Neural cell (in vitro differentiated cells): ENCODE data around the gene FOXC2. TPM values are rescaled to one million over a fixed set of nuclear protein-coding genes. Genes with fewer than 3 reads are reported as not detected.

Experiments used
- H2AFZ ChIP-seq: fragments of 200-600, 300-800 bp; sonication (generic), shearing (Covaris generic); 2 replicates; pipeline ENCODE4 v1.6.0; 2014; ENCODE audit warnings: low read depth, mild to moderate bottlenecking, antibody characterized with exemption, low read length, moderate library complexity
- H3F3A ChIP-seq: fragments of 200-600 bp; shearing (Covaris generic); 2 replicates; pipeline ENCODE4 v1.6.1; 2016; ENCODE audit warnings: mild to moderate bottlenecking, moderate library complexity, mixed read lengths, antibody characterized with exemption, low read length; ENCODE audit not compliant: insufficient read depth, poor library complexity, severe bottlenecking
- H3K27ac ChIP-seq: fragments of 200-600, 300-800 bp; sonication (generic), shearing (Covaris generic); 2 replicates; pipeline ENCODE4 v1.5.1; 2014; ENCODE audit warnings: mild to moderate bottlenecking, low read length, moderate library complexity
- H3K27me3 ChIP-seq: fragments of 300-800, 200-600 bp; sonication (generic), shearing (Covaris generic); 2 replicates; pipeline ENCODE4 v1.6.0; 2014; ENCODE audit warnings: mild to moderate bottlenecking, low read depth, low read length, moderate library complexity; ENCODE audit not compliant: insufficient read depth
- H3K36me3 ChIP-seq: fragments of 300-800, 200-600 bp; sonication (generic), shearing (Covaris generic); 2 replicates; pipeline ENCODE4 v1.5.1; 2014; ENCODE audit warnings: mild to moderate bottlenecking, antibody characterized with exemption, low read length, moderate library complexity; ENCODE audit not compliant: insufficient read depth
- H3K4me2 ChIP-seq: fragments of 300-800, 200-600 bp; sonication (generic), shearing (Covaris generic); 2 replicates; pipeline ENCODE4 v1.6.0; 2014; ENCODE audit warnings: mild to moderate bottlenecking, low read length
- H3K4me3 ChIP-seq: fragments of 300-800, 200-600 bp; sonication (generic), shearing (Covaris generic); 2 replicates; pipeline ENCODE4 v1.5.1; 2014; ENCODE audit warnings: mild to moderate bottlenecking, low read length, moderate library complexity
- H3K79me2 ChIP-seq: fragments of 200-600 bp; shearing (Covaris generic); replicated peaks from 2 replicates; pipeline ENCODE4 v1.6.0; 2014; ENCODE audit warnings: mild to moderate bottlenecking, low read length, moderate library complexity; ENCODE audit not compliant: insufficient read depth
- H3K9ac ChIP-seq: fragments of 300-800, 200-600 bp; sonication (generic), shearing (Covaris generic); 2 replicates; pipeline ENCODE4 v1.6.1; 2016; ENCODE audit warnings: mild to moderate bottlenecking, low read length, mixed read lengths
- H3K9me2 ChIP-seq: fragments of 200-600 bp; shearing (Covaris generic); 2 replicates; pipeline ENCODE4 v1.6.1; 2016; ENCODE audit warnings: mild to moderate bottlenecking, low read length, mixed read lengths; ENCODE audit not compliant: insufficient read depth
- H3K9me3 ChIP-seq: fragments of 200-600, 300-800 bp; sonication (generic), shearing (Covaris generic); 2 replicates; pipeline ENCODE4 v1.6.1; 2016; ENCODE audit warnings: mild to moderate bottlenecking, mixed run types, low read length, moderate library complexity, mixed read lengths
- H4K20me1 ChIP-seq: fragments of 200-600 bp; shearing (Covaris generic); 2 replicates; pipeline ENCODE4 v1.6.1; 2016; ENCODE audit warnings: mild to moderate bottlenecking, mixed run types; ENCODE audit not compliant: insufficient read depth
- CTCF ChIP-seq: fragments of 450-650 bp; IDR thresholded peaks from 2 replicates; pipeline ENCODE4 v1.5.1; 2014; ENCODE audit warnings: antibody characterized with exemption, mild to moderate bottlenecking, moderate library complexity; ENCODE audit not compliant: poor library complexity, severe bottlenecking
- EP300 ChIP-seq: fragments of 450-650 bp; conservative IDR thresholded peaks from 2 replicates; pipeline ENCODE4 v1.6.1; 2014; ENCODE audit warnings: antibody characterized with exemption, mild to moderate bottlenecking, moderate library complexity; ENCODE audit not compliant: poor library complexity, severe bottlenecking
- EZH2 ChIP-seq: fragments of 200-600, 300-800 bp; shearing (Covaris generic), sonication (generic); IDR thresholded peaks from 2 replicates; pipeline ENCODE4 v1.6.1; 2014; ENCODE audit warnings: antibody characterized with exemption, low read length, borderline replicate concordance, mild to moderate bottlenecking; ENCODE audit not compliant: insufficient read depth, poor library complexity, severe bottlenecking
- MXI1 ChIP-seq: fragments of 450-650 bp; conservative IDR thresholded peaks from 2 replicates; pipeline ENCODE4 v1.6.1; 2014; ENCODE audit warnings: antibody characterized with exemption, mild to moderate bottlenecking; ENCODE audit not compliant: poor library complexity, severe bottlenecking
- POLR2AphosphoS5 ChIP-seq: IDR thresholded peaks from 2 replicates; pipeline ENCODE4 v1.6.1; 2012
- RAD21 ChIP-seq: fragments of 450-650 bp; conservative IDR thresholded peaks from 2 replicates; pipeline ENCODE4 v1.6.1; 2014; ENCODE audit warnings: antibody characterized with exemption, mild to moderate bottlenecking, moderate library complexity
- SMC3 ChIP-seq: fragments of 450-650 bp; conservative IDR thresholded peaks from 2 replicates; pipeline ENCODE4 v1.6.1; 2014; ENCODE audit warnings: antibody characterized with exemption, mild to moderate bottlenecking, moderate library complexity; ENCODE audit not compliant: poor library complexity
- TAF1 ChIP-seq: IDR thresholded peaks from 2 replicates; pipeline ENCODE4 v1.6.1; 2012; ENCODE audit warnings: low read depth
- polyA plus RNA-seq: library from polyadenylated mRNA; depleted of rRNA; stranded (reverse); fragments of >200 nt; gene quantifications from 2 replicates; pipeline ENCODE4 v1.2.3, GENCODE V29; 2014
- TF ChIP-seq, protein P1 (sequence below): IDR thresholded peaks from 2 replicates; pipeline ENCODE4 v1.6.1; 2012; ENCODE audit warnings: borderline replicate concordance

Gene FOXC2
- polyA plus RNA-seq, 1 donor from 2014 or later = not detected

DNA sequence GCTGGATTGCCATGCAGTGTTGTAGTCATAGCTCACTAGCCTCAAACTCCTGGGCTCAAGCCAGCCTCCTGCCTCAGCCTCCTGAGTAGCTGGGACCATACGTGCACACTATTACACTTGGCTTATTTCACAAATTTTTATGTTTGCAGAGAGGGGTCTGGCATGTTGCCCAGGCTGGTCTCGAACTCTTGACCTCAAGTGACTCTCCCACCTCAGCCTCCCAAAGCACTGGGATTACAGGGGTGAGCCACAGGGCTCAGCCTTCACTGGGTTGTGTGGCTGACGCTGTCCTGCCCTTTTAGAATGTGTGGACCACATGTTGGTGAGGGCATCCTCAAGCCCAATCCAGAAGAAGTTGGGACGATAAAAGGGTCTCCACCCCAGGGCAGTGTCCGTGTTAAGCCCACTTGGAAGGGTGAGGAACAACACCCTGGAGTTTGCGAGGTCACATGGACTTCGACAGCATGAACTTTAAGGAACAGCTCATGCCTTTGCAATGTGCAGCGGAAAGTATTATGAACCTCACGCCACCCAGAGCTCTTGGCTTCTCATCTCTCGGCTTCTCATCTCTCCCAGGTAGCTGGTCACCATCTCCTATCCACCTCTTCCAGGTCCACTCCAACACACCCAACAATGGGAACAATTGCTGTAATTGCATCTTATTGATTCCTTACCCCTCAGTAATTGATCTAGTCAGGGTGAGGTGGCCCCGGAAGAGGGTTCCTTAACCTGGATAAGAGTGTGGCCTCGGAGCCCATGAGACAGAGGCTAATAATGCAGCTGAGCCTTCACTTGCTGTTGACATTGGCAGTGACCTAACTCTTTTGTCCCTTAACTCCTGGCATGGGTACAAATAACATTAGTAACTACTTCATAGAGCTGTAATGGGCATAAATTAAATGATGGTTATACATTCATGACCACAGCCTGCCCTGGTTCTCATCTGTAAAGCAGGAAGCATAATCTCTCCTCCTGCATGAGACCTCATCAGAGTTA is 18.4 kb downstream of the FOXC2 start (continued):
- TF ChIP-seq RAD21 (no peak), MXI1 (no peak)

- H3K36me3 ChIP-seq = no peaks in the 10 kb centered on the region
- H4K20me1 ChIP-seq = no peaks in the 10 kb centered on the region
- H2AFZ ChIP-seq = no peak overlapping the region
- peaks cover 19% of the 10 kb centered on the region for H3K27me3 ChIP-seq
- no peak for TF ChIP-seq EZH2
- TF ChIP-seq RAD21 = no peak
- no peak for TF ChIP-seq MXI1
- no peak for TF ChIP-seq POLR2AphosphoS5
- TF ChIP-seq, protein P1, sequence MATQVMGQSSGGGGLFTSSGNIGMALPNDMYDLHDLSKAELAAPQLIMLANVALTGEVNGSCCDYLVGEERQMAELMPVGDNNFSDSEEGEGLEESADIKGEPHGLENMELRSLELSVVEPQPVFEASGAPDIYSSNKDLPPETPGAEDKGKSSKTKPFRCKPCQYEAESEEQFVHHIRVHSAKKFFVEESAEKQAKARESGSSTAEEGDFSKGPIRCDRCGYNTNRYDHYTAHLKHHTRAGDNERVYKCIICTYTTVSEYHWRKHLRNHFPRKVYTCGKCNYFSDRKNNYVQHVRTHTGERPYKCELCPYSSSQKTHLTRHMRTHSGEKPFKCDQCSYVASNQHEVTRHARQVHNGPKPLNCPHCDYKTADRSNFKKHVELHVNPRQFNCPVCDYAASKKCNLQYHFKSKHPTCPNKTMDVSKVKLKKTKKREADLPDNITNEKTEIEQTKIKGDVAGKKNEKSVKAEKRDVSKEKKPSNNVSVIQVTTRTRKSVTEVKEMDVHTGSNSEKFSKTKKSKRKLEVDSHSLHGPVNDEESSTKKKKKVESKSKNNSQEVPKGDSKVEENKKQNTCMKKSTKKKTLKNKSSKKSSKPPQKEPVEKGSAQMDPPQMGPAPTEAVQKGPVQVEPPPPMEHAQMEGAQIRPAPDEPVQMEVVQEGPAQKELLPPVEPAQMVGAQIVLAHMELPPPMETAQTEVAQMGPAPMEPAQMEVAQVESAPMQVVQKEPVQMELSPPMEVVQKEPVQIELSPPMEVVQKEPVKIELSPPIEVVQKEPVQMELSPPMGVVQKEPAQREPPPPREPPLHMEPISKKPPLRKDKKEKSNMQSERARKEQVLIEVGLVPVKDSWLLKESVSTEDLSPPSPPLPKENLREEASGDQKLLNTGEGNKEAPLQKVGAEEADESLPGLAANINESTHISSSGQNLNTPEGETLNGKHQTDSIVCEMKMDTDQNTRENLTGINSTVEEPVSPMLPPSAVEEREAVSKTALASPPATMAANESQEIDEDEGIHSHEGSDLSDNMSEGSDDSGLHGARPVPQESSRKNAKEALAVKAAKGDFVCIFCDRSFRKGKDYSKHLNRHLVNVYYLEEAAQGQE = no peak
- no peak for TF ChIP-seq EP300
- TF ChIP-seq SMC3 = no peak
- TF ChIP-seq TAF1 = no peak
- TF ChIP-seq CTCF = no peak
- H3K27ac ChIP-seq = no peak overlapping the region
- H3K79me2 ChIP-seq = no peaks in the 10 kb centered on the region
- no peaks in the 10 kb centered on the region for H3K9me3 ChIP-seq
- H3K9ac ChIP-seq = no peak overlapping the region
- H3K4me3 ChIP-seq = no peak overlapping the region
- H3K4me2 ChIP-seq = no peak overlapping the region
- no peaks in the 10 kb centered on the region for H3F3A ChIP-seq
- H3K9me2 ChIP-seq = no peaks in the 10 kb centered on the region
Observed at GRCh38 chr16:86585821-86586611, 19.4 kb downstream of the FOXC2 start.
